ENCODE measurements around the gene PRICKLE1.

PRICKLE1 gene

DNA sequence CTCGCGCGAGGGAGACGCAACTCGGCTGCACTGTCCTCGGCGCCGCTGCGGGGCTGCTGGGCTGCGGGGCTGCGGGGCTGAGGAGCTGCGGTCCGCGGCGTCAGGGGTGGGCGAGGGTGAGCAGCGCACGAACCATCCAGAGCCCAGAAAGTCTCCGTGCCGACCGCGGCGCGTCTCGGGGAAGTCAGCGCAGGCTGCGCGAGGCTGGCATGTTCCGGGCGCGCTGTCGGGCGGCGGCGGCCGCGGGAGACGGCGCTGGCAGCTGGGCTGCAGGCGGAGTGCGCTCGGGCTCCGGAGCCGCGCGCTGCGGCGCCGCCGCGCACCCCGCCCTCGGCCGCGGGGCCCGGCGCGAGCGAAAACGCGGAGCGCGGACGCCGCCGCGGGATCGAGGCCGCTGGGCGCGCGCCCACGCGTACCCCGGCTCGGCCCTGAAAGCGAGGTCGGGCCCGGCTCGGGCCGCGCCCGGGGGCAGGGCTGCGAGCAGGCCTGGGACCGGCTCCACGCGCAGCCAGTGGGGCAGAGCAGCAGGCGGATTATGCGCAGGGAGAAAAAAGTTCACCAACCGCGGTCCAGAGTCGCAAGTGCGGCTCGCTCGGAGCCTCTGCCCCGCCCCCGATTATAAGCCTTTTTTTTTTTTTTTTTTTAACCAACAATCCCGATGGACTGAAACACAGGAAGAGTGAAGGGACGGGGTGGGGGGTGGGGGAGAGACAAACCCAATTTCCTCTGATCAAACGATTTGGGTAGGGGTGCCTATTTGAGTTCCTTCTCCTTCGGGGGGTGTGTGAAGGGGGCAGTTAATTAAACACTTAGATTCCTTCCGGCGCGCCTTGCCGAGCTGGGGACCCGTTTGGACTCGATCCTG lies at the start of gene PRICKLE1:
PRICKLE1 (minus strand) TSS at position 282 of the 865 bp plus-strand sequence. CDS start 117,230 bp downstream, outside the sequence.
- DNase-seq, result peak; percentile 29

DNA sequence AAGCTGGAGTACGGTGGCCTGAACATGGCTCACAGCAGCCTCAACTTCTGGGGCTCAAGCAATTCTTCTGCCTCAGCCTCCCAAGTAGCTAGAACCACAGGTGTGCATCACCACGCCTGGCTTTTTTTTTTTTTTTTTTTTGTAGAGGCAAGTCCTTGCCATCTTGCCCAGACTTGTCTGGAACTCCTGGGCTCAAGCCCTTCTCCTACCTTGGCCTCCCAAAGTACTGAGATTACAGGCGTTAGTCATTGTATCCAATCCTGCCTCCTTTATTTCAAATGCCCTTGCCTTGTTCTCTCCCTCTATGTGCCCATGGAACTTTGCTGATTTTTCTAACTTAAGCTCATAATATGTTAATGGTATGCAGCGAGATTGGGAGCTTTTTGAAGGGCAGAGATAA lies 49.2 kb upstream of the PRICKLE1 start:
- DNase-seq, result no peak

DNA sequence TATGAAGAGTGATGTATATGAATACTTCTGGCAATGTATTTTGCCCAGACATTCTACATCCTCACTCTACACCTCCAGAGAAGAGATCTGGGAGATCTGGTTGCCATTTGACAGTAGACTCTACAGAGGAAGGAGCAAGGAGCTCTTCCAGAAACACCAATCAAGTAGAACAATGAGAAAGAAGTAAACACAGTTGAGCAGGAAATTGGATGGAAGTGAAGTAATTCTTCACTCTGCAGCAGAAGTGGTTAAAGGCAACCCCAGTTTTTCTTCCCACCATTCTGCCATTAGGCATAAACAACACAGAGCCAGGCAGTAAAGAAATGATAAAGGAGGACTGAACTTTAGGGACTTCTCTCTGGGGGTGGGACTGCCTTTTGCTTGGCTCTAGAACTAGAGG lies 48.5 kb upstream of the PRICKLE1 start:
- DNase-seq, result no peak

DNA sequence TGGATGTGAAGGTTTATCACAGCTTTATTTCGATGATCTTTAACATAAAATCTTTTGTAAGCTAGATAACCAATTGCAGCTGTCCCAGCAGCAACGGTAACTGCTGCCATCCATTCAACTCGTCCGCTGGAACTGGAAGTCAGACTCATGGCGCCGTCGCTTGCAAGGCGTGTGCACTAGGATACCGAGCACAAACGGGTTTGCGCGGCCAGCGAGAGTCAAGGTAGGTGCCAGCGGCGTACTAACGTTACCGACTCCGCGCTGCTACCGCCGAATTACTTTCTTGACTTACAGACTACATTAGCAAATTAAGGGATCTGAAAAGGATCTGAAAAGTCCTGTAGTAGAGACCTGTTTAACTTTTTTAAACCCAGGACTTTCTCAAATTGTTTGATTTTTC lies 47.4 kb upstream of the PRICKLE1 start:
- DNase-seq, result no peak

DNA sequence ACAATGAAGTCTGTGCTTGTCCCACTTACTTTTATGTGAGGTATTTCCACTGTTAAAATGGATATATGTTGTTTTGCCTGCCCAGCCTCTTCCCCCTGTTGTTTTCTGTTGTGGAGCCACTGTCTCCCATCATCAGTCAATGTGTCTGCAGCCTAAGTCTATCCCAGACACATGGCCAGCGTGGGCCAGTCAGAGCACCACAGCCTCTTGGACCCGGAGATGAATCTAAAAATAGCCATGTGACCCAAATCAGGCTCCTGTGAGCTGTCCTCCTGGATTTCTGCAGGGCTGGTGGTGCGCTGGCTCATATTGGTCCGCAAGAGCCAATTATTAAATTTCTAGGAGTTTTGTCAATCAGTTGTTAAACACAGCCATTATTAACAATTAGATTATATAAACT lies 44.0 kb upstream of the PRICKLE1 start:
- no peak for DNase-seq

DNA sequence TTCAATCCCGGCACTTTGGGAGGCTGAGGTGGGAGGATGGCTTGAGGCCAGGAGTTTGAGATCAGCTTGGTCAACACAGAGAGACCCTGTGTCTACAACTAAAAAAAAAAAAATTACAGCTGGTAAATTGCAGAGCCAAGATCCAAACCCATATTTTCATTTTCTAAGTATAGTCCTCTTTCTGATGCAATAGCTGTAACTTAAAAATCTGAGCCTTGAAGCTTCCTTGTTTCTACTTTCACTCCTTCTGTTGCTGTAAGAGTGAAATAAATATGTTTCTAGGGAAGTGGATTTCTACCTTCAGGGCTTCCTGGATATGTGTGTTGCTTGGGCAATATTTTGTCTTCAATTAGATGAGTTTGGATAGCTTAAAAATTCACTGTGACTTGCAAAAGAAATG lies 42.0 kb upstream of the PRICKLE1 start:
- no peak for DNase-seq

DNA sequence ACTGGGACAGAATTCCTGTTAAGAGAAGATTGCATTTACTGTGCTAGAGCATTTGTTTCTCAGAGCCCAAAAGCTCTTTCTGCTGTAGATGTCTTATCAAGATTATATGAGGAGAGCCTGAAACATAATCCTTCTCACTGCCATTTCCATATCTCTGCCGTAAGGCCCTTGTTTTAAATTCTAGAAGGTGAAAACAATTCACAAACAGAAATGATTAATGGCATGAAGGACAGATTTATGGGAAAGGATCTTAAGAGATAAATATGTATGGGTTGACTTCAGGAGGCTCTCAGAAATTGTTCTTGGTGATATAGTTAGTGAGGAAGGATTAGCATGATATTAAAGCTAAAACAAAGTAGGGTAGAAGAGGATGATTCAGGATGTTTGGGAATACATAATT lies 40.8 kb upstream of the PRICKLE1 start:
- DNase-seq, result no peak

DNA sequence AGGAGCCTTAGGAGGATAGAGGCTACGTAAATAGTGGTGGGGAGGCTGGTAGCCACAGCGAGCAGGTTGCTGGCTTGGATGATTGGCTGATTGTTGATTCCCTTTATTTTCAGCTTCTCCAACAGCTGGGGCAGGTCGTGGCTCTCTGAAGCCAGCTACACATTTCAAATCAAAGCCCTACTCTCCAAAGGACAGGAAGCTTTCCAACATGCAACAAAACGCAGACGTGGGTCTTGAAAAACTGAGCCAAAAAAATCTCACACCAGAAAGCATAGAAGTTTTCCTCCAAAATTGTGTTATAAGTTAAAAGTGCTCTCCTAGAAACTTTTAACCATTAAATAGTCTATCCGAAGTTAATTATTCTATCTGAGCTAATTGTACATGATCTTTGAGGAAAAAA lies 37.6 kb upstream of the PRICKLE1 start:
- no peak for DNase-seq

DNA sequence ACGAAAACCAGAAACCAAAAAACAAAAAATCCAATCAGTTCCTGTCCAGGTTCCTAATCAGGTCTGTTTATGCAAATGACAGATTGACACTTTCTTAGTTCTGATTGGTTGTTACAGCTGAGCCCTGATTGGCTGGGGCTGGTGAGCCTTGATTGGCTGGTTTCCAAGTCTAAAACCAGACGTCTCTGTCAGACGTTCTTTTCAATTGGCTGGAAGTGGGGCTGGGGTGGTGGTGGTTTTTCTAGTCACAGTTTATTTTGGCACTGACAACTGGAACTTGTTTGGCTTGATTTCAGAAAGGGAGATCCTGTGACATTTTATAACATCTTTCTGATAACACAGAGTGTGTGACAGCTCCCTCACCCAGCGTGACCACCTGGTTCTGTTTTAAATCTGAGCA lies 36.1 kb upstream of the PRICKLE1 start:
- DNase-seq, result no peak

DNA sequence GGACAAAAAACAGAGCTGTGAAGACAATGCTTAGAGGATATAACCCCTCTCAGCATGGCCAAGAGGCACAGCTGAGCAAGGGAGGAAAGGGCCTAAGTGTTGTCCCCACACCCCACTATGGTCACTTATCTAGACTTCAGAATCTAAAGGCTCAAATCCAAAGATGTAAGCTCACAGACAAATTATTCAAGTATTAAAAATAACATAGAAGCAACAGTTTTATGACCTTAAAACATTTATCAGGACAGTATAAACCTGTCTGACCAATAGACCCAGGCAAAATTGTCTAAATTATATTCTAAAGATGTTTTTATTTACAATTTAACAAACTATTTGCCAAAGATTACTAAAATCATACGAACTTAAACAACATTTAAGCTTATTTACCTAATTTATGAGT lies 28.1 kb upstream of the PRICKLE1 start:
- DNase-seq, result no peak

DNA sequence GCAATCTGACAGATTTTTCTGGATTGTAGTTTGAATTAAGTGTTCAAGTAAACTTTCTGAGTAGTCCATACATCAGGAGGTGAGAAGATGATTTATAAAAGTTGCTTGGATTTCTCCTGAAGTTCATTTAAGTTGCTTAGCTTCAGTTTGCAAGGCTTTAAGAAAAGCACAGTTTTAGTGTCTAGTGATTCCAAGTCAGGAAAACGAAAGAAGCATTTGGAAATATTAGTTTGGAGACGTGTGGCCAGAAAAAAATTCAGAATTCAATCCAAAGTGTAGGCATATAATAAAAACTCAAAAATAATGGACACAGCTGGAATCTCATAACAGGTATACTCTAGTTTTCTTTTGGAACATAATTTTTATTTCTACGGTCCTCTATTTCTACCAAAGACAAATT lies 25.5 kb upstream of the PRICKLE1 start:
- no peak for DNase-seq

DNA sequence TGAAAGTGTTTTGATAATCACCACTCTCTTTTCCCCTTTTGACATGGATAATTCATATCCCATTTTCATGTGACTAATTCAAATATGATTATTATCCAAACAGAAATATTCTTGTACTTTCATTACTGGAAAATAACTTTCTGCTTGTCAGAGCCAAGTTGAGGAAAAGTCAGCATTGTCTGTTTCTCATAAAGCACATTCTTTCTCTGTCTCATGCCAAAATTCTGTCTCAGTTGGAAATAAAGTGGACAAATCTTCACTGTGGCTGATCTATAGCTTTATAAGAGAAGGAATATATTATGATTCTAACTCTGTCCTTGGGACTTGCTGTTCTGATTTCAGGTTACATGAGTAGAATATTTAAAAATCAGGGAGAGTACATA lies 22.7 kb upstream of the PRICKLE1 start:
- DNase-seq, result no peak

DNA sequence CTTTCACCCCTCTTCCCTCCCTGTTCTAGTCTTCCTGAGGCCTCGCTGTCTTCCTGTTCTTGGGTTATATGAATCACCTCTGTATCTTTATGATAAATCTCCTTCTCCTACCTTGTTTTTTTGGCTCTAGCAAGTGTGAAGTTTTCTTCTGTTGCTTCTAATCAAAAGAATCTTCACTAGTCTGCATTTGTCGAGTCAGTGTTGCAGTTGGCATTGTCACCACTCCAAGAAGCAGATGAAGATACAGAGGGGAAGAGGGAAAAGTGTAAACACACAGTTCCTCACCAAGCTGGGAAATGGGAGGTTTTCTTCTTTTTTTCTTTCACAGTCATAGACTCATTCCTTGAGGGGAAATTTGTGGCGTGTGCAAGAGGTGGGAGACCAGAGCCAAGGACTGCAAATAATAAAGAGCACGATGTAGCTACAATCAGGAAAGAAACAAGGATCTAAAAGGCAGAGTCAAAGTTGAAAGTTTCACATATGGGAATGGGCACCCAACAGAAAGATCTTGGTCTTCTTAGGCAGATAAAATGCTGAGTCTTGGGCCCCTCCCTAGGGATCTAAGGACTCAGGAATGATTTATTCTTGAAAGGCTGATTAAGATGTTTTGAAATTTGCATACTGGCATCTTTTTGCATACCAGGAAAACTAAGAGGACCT lies 22.2 kb upstream of the PRICKLE1 start:
- no peak for DNase-seq

DNA sequence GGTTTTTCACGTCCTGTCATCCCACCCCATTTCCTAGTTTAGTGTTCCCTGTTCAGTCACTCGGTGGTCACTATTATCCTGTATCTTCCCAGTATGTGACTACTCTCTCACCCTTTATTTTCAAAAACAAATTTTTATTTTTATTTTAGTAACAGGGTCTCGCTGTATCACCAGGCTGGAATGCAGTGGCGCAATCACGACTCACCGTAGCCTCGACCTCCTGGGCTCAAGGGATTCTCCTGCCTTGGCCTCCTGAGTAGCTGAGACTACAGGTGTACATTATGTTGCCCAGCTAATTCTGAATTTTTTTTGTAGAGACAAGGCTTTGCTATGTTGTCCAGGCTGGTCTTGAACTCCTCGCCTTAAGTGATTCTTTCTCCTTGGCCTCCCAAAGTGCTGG lies 20.1 kb upstream of the PRICKLE1 start:
- DNase-seq, result no peak

DNA sequence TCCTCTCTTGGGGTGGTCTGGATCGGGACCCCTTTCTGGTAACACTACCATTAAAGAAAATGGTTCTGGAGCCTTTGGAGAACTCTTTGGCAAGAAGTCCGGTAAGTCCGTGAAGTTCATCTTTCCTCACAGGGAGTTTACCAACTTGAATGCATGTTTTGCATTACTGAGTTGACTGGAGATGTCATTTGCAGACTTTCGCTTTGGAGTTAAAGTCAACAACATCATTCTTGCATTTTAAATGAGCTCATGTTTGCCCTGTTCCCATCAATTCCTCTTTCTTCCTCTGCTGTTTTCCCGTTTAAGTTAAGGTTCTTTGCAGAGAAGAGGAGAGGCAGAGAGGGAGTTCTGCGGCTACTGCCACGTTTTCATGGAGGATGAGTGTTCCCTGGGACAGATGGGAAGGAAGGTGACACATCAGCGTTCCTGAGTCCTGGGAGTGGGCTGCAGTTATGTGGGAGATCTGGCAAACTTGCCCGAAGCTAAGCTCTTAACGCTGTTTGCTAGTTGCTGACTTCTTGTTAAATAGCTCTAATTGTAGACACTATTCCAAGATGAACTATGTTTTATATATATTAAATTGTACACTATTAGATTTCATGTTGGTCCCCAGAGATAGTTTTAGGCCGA lies 18.8 kb upstream of the PRICKLE1 start:
- DNase-seq, result no peak

DNA sequence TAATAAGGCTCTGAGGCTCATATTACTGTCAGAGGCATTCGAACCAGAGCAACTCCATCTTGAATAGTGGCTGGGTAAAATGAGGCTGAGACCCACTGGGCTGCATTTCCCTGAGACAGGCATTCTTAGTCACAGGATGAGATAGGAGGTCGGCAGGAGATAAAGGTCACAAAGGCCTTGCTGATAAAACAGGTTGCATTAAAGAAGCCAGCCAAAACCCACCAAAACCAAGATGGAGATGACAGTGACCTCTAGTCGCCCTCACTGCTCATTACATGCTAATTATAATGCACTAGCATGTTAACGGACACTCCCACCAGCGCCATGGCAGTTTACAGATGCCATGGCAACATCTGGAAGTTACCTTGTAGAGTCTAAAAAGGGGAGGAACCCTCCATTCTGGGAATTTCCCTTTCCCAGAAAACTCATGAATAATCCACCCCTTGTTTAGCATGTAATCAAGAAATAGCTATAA lies 18.1 kb upstream of the PRICKLE1 start:
- DNase-seq, result no peak

DNA sequence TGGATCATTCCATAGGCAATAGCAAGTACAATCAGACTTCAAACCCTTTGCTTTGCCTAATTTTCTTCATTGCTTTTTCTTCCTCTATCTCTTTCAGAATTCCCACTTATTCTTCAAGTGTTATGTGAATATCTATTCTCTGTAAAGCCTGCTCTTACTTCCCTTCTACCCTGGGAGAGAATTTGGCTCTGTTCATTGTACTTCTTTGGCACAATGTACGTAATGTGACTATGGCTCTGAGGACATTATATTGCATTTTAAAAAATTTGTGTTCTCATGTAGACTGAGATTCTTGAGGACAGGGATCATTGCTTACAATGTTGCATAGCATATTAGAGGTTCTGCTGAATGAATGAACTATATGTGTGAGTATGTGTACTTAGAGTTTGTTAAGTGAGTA lies 16.9 kb upstream of the PRICKLE1 start:
- no peak for DNase-seq

DNA sequence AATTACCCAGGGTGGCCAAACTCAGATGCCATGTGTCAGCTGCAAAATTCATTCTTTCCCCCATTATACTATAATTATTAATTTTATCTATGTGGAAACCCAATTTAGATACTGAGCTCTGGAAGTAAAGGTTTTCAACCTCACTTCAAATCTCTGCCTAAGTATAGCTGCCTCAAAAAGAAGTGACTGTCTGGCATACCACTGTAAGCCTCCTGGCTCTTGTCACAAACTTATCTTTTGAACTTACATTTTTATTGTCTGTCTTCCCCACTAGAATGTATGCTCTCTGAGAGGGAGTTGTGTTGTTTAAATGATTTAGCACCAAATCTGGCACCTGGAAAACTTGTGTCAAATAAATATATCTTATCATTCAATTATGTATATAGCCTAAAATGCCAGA lies 16.1 kb upstream of the PRICKLE1 start:
- DNase-seq, result no peak

DNA sequence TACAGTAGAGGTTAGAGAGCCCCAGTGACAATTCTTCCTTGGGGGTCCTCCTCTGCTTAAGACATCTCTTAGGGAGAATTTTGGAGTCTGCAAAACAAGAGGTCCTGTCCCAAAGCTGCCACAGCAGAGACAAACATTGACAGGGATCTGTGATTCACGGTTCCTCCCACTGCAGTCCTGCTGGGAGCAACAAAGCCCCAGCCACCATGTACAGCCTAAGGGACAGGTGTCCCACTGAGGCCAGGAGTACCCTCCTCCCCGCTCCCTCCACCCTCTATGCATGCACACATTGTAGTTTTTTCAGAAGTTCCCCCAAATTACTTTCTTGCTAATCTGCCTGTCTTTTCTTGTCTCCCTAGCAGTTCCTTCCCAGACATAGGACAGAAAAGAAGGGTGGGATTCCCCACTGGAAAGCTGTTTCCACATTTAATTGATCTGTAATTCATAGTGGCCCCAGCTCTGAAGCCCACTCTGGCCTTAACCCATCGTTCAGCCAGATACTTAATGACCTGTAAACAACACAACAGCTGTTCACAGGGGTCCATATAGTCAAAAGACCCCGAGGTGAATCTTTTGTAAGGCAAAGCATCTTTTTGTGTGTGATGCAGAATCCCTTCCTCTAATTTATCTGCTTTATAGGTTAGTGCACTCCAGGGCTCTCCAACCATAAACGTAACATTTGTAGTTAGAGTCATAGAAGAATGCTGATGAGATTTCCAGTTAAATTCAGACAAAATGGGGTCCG lies 13.9 kb upstream of the PRICKLE1 start:
- no peak for DNase-seq

DNA sequence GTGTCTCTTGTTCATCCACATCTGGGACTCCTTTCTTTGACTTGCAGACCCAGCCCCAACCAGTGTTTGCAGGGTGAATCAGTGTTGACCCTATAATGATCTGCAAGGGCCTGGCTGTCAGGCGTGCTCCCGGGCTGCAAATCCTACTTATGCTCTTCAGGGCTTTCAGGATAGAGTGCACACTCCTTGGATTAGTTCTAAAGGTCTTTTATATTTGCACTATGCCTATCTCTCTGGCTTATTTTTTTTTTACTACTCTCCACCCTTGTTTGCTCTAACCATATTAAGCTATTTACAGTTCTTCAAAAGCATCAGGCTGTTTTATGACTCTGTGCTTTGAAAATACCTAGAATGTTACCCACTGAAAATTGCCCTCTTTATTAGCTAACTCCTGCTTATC lies 4.3 kb upstream of the PRICKLE1 start:
- DNase-seq, result no peak

DNA sequence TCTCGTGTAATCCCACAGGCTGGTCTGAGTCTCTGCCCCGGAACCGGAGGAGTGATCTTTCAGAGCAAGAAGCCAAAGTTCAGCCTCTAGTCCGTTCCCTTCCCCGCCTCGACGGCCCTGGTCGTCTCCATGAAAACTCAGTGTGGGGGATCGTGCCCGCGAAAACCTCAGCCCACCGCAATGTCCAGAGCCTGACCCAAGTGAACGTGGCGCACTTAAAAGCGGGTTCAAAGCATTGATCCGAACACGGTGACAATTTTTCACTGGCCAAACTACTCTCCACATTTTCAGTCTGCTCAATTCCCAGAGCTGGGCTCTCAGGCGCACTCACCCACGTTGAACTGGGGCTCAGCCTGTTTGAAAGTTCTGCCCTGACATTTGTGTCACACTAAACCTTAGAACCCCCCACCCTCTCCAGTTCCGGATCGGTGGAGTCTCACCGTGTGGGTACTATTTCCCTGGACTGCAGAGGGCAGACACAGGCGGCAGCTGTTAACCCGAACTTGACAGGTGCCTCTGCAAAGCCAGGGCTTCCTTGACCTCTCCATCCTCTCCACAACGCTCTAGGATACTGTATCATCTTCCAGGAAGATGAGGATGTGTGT lies 886 bp upstream of the PRICKLE1 start:
- no peak for DNase-seq

DNA sequence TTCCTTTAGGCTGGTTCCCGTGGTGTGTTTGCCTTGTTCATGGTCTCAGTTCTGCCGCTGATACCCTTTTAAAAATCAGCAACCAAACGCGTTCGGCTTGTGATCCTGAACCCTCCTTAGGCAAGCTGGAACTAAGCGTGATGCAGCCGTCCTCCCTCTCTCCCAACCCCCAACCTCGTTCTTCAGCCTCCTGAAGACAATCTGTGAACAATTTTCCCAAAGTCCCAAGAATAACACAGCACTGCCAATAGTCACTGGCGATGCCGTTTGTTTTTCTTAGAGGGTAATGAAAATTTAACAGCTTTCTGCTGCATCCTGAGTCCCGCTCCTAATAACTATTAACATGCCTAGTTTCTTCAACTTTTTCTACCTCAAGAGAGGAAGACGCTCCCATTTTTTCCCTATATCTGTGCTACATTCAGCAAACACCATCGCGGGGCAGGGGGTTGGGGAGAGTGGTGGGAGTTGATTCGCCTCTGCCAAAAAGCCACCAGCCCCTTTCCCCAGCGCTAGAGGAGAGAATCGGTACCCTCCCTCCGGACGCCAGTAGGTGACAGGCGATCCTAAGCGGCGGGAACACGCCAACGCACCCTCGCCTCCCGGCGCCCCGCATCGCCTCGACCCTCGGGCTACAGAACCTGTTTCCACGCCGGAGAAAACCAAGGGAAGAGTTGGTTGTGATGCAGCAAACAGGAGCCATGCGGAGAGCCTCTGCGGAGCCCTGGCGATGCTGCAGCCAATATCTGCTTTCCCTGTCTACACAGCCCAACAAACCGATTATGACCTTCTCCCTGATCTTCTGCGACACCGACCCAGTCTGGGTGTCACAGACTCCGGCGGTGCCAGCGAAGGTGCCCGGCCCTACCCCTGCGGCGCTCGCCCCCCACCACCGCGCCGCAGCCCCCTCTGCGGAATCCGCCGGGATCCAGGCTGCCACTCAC lies 752 bp downstream of the PRICKLE1 start:
- DNase-seq, result no peak

All from stimulated activated CD4-positive, alpha-beta T cell treated with anti-CD3 and anti-CD28 coated beads, Interleukin-4, amount 100 ng/mL, for 1 hour (primary cell).